Neutrophil (primary cell): ENCODE data around the gene ANKRD44.
"Not testable (repeated sequence)": the region's sequence is repeated elsewhere in the genome, so short reads cannot be mapped to it uniquely, and the experiment has no call there.

Experiments used
- H3K27ac ChIP-seq: fragments of 200-600 bp; sonication (generic); 2 replicates; pipeline ENCODE4 v1.5.1; 2016; ENCODE audit warnings: mild to moderate bottlenecking, moderate library complexity
- H3K27me3 ChIP-seq: fragments of 200-600 bp; sonication (generic); 2 replicates; pipeline ENCODE4 v1.6.0; 2016; ENCODE audit warnings: mild to moderate bottlenecking
- H3K36me3 ChIP-seq: fragments of 200-600 bp; sonication (generic); 2 replicates; pipeline ENCODE4 v1.5.1; 2017
- H3K4me1 ChIP-seq, 2 experiments: fragments of 200-600 bp in 1 of 2; sonication (generic) in 1 of 2; 1 replicate in 1 of 2; 2 replicates in 1 of 2; pipeline versions ENCODE4 v1.5.1 to v1.6.1; 2013 to 2016; ENCODE audit warnings: low read depth in 1 of 2, low read length in 1 of 2, mild to moderate bottlenecking in 1 of 2, moderate library complexity in 1 of 2; ENCODE audit not compliant: control insufficient read depth in 1 of 2, insufficient read depth in 1 of 2
- H3K4me3 ChIP-seq, 2 experiments: fragments of 200-600 bp in 1 of 2; sonication (generic) in 1 of 2; 1 replicate in 1 of 2; 2 replicates in 1 of 2; pipeline ENCODE4 v1.5.1; 2013 to 2016; ENCODE audit warnings: low read depth in 1 of 2, low read length in 1 of 2, mild to moderate bottlenecking in 1 of 2, moderate library complexity in 1 of 2
- H3K9me3 ChIP-seq: fragments of 200-600 bp; sonication (generic); 2 replicates; pipeline ENCODE4 v1.5.1; 2016
- CTCF ChIP-seq: fragments of 200-600 bp; sonication (generic); IDR thresholded peaks from 2 replicates; pipeline ENCODE4 v1.5.1; 2016; ENCODE audit warnings: antibody characterized with exemption

Gene ANKRD44

GRCh38 chr2:197069958-197070357 lies 240.6 kb downstream of the ANKRD44 start:
- no peaks in the 10 kb centered on the region for H3K4me1 ChIP-seq
- no peaks in the 10 kb centered on the region for H3K9me3 ChIP-seq
- H3K27me3 ChIP-seq, result no peaks in the 10 kb centered on the region
- H3K36me3 ChIP-seq, result peaks cover 47% of the 10 kb centered on the region
- no peak for TF ChIP-seq CTCF
- H3K27ac ChIP-seq, result peak overlapping the region; percentile 27
- H3K4me3 ChIP-seq, result no peak overlapping the region

GRCh38 chr2:197062574-197062973 lies 248.0 kb downstream of the ANKRD44 start:
- H3K9me3 ChIP-seq, H3K4me1 ChIP-seq, H3K4me3 ChIP-seq, H3K27ac ChIP-seq, H3K27me3 ChIP-seq: not testable (repeated sequence)
- peaks cover 44% of the 10 kb centered on the region for H3K36me3 ChIP-seq

- no peak overlapping the region for H3K27ac ChIP-seq
- TF ChIP-seq CTCF, result no peak
Observed at GRCh38 chr2:197059477-197059876, 251.1 kb downstream of the ANKRD44 start.

GRCh38 chr2:197058777-197059300 lies 251.7 kb downstream of the ANKRD44 start:
- Histone ChIP-seq H3K4me3 (no peak overlapping the region), H3K36me3 (peaks cover 51% of the 10 kb centered on the region), H3K27ac (no peak overlapping the region), H3K9me3 (no peaks in the 10 kb centered on the region), H3K4me1 (no peaks in the 10 kb centered on the region), H3K27me3 (no peaks in the 10 kb centered on the region)
- TF ChIP-seq CTCF, result no peak

More at GRCh38 chr2:197059477-197059876, 251.1 kb downstream of the ANKRD44 start:
- Histone ChIP-seq H3K4me1 (no peaks in the 10 kb centered on the region), H3K4me3 (no peak overlapping the region), H3K36me3 (peaks cover 49% of the 10 kb centered on the region), H3K27me3 (no peaks in the 10 kb centered on the region), H3K9me3 (no peaks in the 10 kb centered on the region)

GRCh38 chr2:197057959-197058358 lies 252.6 kb downstream of the ANKRD44 start:
- Histone ChIP-seq H3K4me1 (no peaks in the 10 kb centered on the region), H3K27ac (no peak overlapping the region), H3K4me3 (no peak overlapping the region), H3K27me3 (no peaks in the 10 kb centered on the region), H3K9me3 (no peaks in the 10 kb centered on the region), H3K36me3 (peaks cover 54% of the 10 kb centered on the region)
- no peak for TF ChIP-seq CTCF

GRCh38 chr2:197055045-197055444 lies 255.5 kb downstream of the ANKRD44 start:
- TF ChIP-seq CTCF, result no peak
- peaks cover 45% of the 10 kb centered on the region for H3K36me3 ChIP-seq
- H3K4me1 ChIP-seq, result no peaks in the 10 kb centered on the region
- H3K27ac ChIP-seq, result no peak overlapping the region
- H3K9me3 ChIP-seq, result no peaks in the 10 kb centered on the region
- H3K27me3 ChIP-seq, result no peaks in the 10 kb centered on the region
- H3K4me3 ChIP-seq, result no peak overlapping the region
